ENCODE results near the gene BHLHE41.

Gene BHLHE41

DNA sequence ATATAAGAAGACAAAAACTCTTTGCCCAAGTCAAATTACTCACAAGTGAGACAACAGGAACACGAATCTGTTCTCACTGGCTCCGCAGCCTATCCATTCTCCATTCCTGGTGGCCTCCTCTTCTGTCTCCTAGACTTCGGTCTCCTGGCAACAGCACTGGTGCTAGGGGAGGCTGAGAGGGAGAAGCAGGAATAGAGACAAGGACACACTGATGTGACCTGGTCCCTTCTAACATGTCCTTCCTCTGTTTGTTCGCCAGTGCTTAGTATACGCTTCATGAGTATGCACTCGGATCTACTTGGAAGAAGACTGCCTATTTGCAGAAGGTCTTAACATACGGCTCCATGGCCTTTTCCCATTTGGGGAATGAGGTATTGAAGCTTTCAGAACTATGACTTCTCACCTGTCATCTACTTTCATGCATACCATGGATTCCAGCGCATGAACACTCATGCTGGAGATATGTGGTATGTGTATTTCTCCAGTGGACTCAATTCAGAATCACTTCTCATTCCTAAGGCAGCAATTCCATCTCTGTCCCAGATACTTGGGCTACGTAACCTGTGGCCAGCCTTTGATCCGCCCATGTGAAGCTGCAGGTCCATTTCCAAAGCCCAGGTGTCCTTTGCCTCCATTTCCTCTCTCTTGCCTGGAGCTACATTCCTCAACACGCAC, 33.9 kb downstream of the BHLHE41 start:
- FAIRE-seq = no peak
- DNase-seq (ENCODE audit: insufficient read length, low spot score) = no peak

DNA sequence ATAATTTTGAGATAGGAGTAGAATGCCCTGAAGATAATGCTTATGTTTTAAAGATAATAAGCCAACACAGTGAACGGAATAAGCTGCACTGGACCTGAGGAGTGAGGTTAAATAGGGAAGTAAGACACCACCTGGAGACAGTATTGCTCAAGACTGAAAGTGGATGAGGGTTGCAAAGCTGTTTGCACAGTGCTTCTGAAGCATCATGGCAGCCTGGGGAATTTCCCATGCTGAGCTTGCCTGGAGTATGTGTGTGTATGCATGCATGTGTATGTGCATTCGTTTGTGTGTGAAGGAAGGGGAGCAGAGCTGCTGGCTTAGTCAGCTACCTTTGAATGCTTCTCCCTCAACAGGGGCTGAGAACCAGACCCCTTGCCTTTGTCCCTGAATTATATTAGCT, 35.8 kb downstream of the BHLHE41 start:
- peak; percentile 16 for DNase-seq (ENCODE audit: insufficient read length, low spot score)
- peak; percentile 61 for FAIRE-seq

DNA sequence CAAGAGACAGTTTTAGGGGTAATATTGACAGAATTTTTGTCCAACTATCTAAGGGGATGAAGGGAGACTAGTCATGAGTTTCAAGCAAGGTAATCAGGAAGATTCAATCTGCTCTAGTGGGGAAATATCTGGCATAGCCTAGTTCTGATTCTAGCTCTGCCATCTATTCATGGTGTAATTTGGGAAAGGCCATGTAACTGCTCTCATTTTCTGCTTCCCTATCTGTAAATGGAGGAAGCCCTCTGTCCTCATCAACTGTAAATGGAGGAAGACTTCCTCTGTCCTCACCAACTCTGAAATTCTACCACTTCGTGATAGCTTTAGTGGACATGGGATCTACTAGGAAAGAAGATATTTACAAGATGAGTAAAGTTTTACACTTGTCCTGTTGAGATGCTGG, 37.9 kb downstream of the BHLHE41 start:
- no peak for FAIRE-seq
- DNase-seq (ENCODE audit: insufficient read length, low spot score) = no peak

DNA sequence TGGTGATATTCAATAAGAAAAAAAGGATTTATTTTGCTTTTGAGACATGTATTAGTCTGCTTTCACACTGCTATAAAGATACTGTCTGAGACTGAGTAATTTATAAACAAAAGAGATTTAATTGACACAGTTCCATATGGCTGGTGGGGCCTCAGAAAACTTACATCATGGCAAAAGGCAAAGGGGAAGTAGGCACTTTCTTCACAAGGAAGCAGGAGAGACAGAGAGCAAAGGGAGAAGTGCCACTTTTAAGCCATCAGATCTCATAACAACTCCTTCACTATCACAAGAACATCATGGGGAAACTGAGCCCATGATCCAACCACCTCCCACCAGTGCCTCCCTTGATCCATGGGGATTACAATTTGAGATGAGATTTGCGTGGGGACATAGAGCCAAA, 43.9 kb downstream of the BHLHE41 start:
- no peak for DNase-seq (ENCODE audit: insufficient read length, low spot score)
- FAIRE-seq = no peak

DNA sequence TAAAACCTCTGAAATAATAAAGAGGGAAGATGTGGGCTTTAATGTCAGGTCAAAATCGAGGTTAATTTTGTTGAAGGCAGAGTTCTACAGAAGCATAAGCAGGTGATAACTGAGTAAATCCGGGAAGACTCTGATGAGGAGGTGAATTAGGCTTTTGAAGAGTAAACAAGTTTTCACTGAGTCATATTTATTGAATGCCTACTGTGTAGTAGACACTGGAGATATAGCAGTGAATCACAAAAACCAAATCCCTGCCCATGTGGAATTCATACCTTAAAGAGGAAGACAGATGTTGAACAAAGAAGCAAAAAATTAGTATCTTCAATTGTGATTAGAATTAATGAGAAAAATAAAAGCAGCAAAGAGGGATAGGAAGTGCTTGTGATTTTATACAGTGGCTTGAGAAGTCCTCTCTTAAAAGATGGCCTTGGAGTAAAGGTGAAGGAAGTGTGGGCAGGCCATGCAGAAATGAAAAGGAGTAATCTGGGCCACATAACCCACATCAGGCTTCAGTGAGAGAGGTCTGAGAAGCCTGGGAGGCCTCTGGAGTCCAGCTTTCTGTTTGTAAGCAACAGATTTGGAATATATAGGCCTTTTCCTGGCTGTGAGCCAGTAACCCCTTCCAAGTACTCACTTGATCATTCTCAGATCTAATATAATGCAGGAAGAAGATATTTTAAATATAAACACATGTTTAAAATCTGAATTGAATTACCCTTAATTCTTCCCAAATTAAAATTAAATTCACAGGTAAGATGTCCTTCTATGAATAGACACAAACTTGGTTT, 46.7 kb downstream of the BHLHE41 start:
- FAIRE-seq = no peak
- DNase-seq (ENCODE audit: insufficient read length, low spot score) = no peak
